ENCODE results near the gene MRTFA. TPM values are rescaled to one million over a fixed set of nuclear protein-coding genes. Genes with fewer than 3 reads are reported as not detected.
"Not testable (repeated sequence)": the region's sequence is repeated elsewhere in the genome, so short reads cannot be mapped to it uniquely, and the experiment has no call there.

The MRTFA gene
- total and polyA plus RNA-seq, 2 of the 13 experiments (the other 11 are each of a cell fraction or from before 2014, with no cell fraction given), result 2.4 to 8.2 TPM

DNA sequence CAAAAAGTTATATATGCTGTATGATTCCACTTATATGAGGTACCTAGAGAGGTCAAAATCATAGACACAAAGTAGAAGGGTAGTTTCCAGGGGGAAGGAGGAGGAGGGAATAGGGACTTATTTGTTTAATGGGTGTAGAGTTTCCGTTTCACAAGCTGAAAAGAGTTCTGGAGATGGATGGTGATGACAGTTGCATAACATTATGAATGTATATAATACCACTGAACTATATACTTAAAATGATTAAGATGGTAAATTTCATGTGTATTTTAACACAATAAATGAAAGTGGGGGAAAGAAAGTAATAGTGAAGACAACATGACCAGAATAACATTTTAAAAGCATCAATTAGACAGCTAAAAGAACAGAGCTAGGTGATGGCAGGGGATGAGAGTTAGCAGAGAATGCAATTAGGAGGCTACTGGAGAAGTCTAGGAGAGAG, 51.2 kb downstream of the MRTFA start:
- intact Hi-C loops (cut with micrococcal nuclease; ENCODE audit: unreplicated experiment) (loop anchor here (10.0 kb wide), 2 partner anchors 49 to 61 kb away; partner anchors contain the start of gene MRTFA), in situ Hi-C loops (cut with HindIII; ENCODE audit: extremely low pct_ligation_motif_present, low pct_unique_long_range_greater_than_20kb) (no loop called here)
- Histone ChIP-seq H3K4me3 (replicated peaks in 1 of 3; ENCODE audit: insufficient read depth in 1 of 3, low read depth in 2 of 3, low read length in 3 of 3) (no peak overlapping the region), H3K4me1 (ENCODE audit: insufficient read depth, low read length) (peaks cover 53% of the 10 kb centered on the region), H3K27me3 (ENCODE audit: control insufficient read depth in 1 of 2, insufficient read depth in 2 of 2, low read length in 2 of 2) (no peaks in the 10 kb centered on the region), H3K27ac (ENCODE audit: extremely low read length, insufficient read depth, low read length) (no peak overlapping the region), H3K9me3 (ENCODE audit: low read length) (no peaks in the 10 kb centered on the region), H2AFZ (ENCODE audit: low read length) (no peak overlapping the region), H4K20me1 (ENCODE audit: insufficient read depth, low read length) (no peaks in the 10 kb centered on the region), H3K4me2 (ENCODE audit: low read depth, low read length) (no peak overlapping the region), H3K79me2 (ENCODE audit: insufficient read depth, low read length) (peaks cover 10% of the 10 kb centered on the region), H3K36me3 (replicated peaks in 1 of 2; ENCODE audit: control insufficient read depth in 1 of 2, insufficient read depth in 2 of 2, low read length in 2 of 2) (peaks cover 0 to 2% of the 10 kb centered on the region in 2 experiments; a peak in 2 of 5 replicates), H3K9ac (ENCODE audit: insufficient read depth, low read depth, low read length) (no peak overlapping the region)
- no peak for FAIRE-seq
- no peak for ATAC-seq
- no peak for DNase-seq (ENCODE audit: low spot score)
- no TSS peak for BruUV-seq (replicated peaks)
- TF ChIP-seq ZNF503 (CRISPR knock-in tag; IDR thresholded peaks at IDR 0.05) (no peak), JARID2 (CRISPR knock-in tag; IDR thresholded peaks at IDR 0.05; ENCODE audit: insufficient replicate concordance) (no peak), DNMT1 (CRISPR knock-in tag; IDR thresholded peaks at IDR 0.05) (no peak), RORA (CRISPR knock-in tag; IDR thresholded peaks at IDR 0.05) (no peak), TIGD3 (CRISPR knock-in tag; IDR thresholded peaks at IDR 0.05; ENCODE audit: borderline replicate concordance) (no peak), THYN1 (CRISPR knock-in tag; IDR thresholded peaks at IDR 0.05; ENCODE audit: borderline replicate concordance, low read depth) (no peak), PRMT3 (CRISPR knock-in tag; IDR thresholded peaks at IDR 0.05; ENCODE audit: borderline replicate concordance, low read depth) (no peak)
- TF ChIP-seq, protein P1, sequence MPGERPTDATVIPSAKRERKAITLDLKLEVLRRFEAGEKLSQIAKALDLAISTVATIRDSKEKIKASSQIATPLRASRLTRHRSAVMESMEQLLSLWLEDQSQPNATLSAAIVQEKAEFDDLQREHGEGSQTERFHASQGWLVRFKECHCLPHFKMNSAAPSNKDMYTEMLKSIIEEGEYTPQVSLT (CRISPR knock-in tag; IDR thresholded peaks at IDR 0.05; ENCODE audit: borderline replicate concordance, low read depth), result no peak
- POLR2A ChIA-PET, result no interaction called here
- 75% methylated on average over 1 of the region's 1 CpG for WGBS (ENCODE audit: low lambda C conversion rate)
- CTCF ChIA-PET (ENCODE audit: low intra/inter-chr PET ratio, low total read pairs), result no interaction called here

DNA sequence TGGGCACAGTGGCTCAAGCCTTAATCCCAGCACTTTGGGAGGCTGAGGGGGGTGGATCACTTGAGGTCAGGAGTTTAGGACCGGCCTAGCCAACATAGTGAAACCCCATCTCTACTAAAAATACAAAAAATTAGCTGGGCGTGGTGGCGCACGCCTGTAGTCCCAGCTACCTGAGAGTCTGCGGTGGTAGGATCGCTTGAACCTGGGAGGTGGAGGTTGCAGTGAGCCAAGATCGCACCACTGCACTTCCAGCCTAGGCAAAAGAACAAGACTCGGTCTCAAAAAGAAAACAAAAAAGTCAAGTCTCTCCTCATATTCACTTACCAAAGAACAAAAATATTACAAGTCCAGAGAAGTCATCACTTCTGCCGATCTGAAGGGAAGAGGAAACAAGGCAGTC, 51.8 kb downstream of the MRTFA start:
- POLR2A ChIA-PET; H3K4me3 ChIP-seq (replicated peaks in 1 of 3; ENCODE audit: insufficient read depth in 1 of 3, low read depth in 2 of 3, low read length in 3 of 3); H3K9ac ChIP-seq (ENCODE audit: insufficient read depth, low read depth, low read length); BruUV-seq (replicated peaks); CTCF ChIA-PET (ENCODE audit: low intra/inter-chr PET ratio, low total read pairs); H4K20me1 ChIP-seq (ENCODE audit: insufficient read depth, low read length); H3K4me2 ChIP-seq (ENCODE audit: low read depth, low read length); H3K27ac ChIP-seq (ENCODE audit: extremely low read length, insufficient read depth, low read length); in situ Hi-C loops (cut with HindIII; ENCODE audit: extremely low pct_ligation_motif_present, low pct_unique_long_range_greater_than_20kb); H3K36me3 ChIP-seq (replicated peaks in 1 of 2; ENCODE audit: control insufficient read depth in 1 of 2, insufficient read depth in 2 of 2, low read length in 2 of 2); H2AFZ ChIP-seq (ENCODE audit: low read length); FAIRE-seq; H3K27me3 ChIP-seq (ENCODE audit: control insufficient read depth in 1 of 2, insufficient read depth in 2 of 2, low read length in 2 of 2); ATAC-seq; DNase-seq (ENCODE audit: low spot score); H3K9me3 ChIP-seq (ENCODE audit: low read length): not testable (repeated sequence)
- Histone ChIP-seq H3K4me1 (ENCODE audit: insufficient read depth, low read length) (peaks cover 51% of the 10 kb centered on the region), H3K79me2 (ENCODE audit: insufficient read depth, low read length) (peaks cover 10% of the 10 kb centered on the region)
- 97% methylated on average over 9 of the region's 9 CpGs for WGBS (ENCODE audit: low lambda C conversion rate)
- intact Hi-C loops (cut with micrococcal nuclease; ENCODE audit: unreplicated experiment), result loop anchor here (10.0 kb wide), 2 partner anchors 50 to 60 kb away; partner anchors contain the start of gene MRTFA

Data from HepG2 (cell line).